ENCODE data around the gene PDE5A.

DNA sequence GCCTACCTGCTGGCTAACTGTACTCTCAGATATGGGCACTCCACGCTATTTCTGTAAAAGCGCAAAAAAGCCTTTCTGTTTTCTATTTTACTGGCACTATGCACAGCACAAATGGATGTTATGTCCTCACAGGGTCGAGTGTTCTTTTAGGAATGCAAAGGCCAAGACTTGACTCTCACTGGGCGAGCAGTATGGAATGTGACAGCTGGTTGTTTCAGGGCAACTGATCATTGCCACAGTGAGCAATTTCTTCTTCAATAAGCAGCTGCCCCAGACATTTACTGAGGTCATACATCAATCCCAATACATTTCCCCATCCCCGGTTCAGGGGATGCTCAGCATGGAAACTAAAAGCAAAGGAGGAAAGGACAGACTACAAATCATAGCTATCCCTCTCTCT is 58.2 kb downstream of the PDE5A start:
- TF ChIP-seq SIN3A (IDR thresholded peaks at IDR 0.05; ENCODE audit: borderline replicate concordance, insufficient read depth, low read length) (no peak), POLR2AphosphoS5 (IDR thresholded peaks at IDR 0.05; ENCODE audit: low read depth, low read length) (no peak)
- TF ChIP-seq, protein P1, sequence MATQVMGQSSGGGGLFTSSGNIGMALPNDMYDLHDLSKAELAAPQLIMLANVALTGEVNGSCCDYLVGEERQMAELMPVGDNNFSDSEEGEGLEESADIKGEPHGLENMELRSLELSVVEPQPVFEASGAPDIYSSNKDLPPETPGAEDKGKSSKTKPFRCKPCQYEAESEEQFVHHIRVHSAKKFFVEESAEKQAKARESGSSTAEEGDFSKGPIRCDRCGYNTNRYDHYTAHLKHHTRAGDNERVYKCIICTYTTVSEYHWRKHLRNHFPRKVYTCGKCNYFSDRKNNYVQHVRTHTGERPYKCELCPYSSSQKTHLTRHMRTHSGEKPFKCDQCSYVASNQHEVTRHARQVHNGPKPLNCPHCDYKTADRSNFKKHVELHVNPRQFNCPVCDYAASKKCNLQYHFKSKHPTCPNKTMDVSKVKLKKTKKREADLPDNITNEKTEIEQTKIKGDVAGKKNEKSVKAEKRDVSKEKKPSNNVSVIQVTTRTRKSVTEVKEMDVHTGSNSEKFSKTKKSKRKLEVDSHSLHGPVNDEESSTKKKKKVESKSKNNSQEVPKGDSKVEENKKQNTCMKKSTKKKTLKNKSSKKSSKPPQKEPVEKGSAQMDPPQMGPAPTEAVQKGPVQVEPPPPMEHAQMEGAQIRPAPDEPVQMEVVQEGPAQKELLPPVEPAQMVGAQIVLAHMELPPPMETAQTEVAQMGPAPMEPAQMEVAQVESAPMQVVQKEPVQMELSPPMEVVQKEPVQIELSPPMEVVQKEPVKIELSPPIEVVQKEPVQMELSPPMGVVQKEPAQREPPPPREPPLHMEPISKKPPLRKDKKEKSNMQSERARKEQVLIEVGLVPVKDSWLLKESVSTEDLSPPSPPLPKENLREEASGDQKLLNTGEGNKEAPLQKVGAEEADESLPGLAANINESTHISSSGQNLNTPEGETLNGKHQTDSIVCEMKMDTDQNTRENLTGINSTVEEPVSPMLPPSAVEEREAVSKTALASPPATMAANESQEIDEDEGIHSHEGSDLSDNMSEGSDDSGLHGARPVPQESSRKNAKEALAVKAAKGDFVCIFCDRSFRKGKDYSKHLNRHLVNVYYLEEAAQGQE (IDR thresholded peaks at IDR 0.05; ENCODE audit: insufficient read depth in 1 of 2, low read depth in 2 of 2, low read length in 2 of 2), result no peak

All from PFSK-1 (cell line).